Subcutaneous adipose tissue (tissue), 4 donors: ENCODE results near the gene RAD9A. TPM values are rescaled to one million over a fixed set of nuclear protein-coding genes. Genes with fewer than 3 reads are reported as not detected.

Experiments used
- total RNA-seq, 4 donors: library from RNA; depleted of rRNA; stranded (reverse); fragments of >200 nt; gene quantifications; one replicate each; pipeline ENCODE4 v1.1.0, GENCODE V29; 2016
- TF ChIP-seq, protein P1 (sequence below): fragments of 450-650 bp; IDR thresholded peaks from one replicate; pipeline ENCODE4 v1.5.1; 2016; ENCODE audit warnings: low read depth, mild to moderate bottlenecking, control low read depth, antibody characterized with exemption, moderate library complexity

The RAD9A gene
- total RNA-seq, 4 donors from 2014 or later: 5.2 to 11.7 (median 7.8) TPM

DNA sequence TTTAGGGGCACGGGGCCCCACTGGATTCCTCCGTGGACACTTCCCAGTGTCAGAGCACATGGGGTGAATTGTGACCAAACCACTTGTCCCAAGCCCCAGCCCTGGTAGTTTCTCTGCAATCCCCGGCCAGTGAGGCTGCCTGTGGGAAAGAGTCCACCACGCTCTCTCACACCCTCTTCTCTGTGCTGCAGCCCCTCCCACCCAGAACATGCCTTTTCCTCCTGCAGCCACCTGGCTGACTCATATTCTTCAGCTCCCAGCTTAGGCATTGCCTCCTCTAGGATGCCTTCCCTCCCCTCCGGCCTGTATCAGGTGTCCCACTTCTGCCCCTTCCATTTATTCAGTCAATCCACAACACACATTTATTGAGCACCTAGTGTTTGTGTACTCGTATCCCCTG lies 31.1 kb downstream of the RAD9A start:
- TF ChIP-seq, protein P1, sequence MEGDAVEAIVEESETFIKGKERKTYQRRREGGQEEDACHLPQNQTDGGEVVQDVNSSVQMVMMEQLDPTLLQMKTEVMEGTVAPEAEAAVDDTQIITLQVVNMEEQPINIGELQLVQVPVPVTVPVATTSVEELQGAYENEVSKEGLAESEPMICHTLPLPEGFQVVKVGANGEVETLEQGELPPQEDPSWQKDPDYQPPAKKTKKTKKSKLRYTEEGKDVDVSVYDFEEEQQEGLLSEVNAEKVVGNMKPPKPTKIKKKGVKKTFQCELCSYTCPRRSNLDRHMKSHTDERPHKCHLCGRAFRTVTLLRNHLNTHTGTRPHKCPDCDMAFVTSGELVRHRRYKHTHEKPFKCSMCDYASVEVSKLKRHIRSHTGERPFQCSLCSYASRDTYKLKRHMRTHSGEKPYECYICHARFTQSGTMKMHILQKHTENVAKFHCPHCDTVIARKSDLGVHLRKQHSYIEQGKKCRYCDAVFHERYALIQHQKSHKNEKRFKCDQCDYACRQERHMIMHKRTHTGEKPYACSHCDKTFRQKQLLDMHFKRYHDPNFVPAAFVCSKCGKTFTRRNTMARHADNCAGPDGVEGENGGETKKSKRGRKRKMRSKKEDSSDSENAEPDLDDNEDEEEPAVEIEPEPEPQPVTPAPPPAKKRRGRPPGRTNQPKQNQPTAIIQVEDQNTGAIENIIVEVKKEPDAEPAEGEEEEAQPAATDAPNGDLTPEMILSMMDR: no peak

DNA sequence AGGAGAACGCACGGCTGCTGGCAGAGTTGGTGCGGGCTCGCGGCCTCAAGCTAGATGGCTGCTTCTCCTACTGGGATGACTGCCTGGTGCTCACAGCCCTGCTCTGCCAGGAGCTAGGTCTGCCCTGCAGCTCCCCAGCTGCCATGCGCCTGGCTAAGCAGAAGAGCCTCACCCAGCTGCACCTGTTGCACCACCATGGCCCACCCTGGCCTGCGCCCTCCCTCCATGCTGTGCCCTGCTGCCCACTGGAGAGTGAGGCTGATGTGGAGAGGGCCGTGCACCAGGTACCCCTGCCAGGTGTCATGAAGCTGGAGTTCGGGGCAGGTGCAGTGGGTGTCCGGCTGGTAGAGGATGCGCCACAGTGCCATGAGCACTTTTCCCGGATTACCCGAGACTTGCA lies 31.7 kb downstream of the RAD9A start:
- TF ChIP-seq, protein P1: no peak

DNA sequence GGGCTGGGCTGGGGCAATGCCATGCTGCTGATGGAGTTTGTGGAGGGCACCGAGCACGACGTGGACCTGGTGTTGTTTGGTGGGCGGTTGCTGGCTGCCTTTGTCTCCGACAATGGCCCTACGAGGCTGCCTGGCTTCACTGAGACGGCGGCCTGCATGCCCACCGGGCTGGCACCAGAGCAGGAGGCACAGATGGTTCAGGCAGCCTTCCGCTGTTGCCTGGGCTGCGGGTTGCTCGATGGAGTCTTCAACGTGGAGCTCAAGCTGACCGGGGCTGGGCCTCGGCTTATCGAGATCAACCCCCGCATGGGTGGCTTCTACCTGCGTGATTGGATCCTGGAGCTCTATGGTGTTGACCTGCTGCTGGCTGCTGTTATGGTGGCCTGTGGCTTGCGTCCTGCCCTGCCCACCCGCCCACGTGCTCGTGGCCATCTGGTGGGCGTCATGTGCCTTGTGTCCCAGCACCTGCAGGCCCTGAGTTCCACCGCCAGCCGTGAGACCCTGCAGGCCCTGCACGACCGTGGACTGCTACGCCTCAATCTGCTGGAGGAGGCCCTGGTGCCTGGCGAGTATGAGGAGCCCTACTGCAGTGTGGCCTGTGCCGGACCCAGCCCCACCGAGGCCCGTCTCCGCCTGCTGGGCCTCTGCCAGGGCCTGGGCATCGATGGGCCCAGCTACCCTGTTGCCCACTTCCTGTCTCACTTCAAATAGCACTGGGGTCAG lies 32.3 kb downstream of the RAD9A start:
- TF ChIP-seq, protein P1: no peak

DNA sequence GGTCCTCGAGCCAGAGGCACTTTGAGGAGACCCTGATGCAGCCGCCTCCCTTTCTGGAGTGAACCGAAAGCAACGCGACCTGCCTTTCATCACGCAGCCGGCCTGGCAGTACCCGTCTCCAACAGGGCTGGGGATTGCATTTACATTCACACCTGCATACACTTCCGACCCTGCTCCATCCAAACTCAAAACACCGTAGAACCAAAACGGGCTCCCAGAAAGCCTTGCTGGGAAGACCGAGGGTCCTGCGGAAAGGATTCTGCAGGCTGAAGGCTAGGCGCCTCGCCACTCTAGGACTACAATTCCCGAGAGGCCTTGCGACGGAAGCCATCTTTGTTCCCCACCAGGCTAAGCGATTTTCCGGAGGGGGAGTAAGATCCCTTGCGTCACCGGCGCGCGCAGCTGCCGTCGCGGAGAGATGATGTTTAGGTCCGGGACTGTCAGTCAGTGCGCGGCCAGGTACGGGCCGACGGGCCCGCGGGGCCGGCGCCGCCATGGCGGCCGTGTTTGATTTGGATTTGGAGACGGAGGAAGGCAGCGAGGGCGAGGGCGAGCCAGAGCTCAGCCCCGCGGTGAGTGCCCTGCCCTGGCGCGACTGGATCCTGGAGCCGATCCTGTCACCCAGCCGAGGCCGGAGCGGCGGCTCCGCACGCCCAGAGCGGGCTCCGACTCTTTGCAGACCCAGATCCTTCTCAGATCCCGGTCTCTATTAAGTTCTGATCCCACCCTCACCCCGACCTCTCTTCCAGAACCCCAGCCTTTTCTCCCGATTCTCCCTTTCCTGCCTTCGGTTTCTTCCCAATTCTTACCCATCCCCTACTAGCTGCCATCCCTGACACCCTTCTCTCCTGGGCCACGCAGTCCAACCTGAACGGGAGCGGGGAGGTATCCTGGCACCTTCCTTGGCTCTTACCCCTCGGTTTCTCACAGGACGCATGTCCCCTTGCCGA lies 36.5 kb downstream of the RAD9A start, which contains the start of gene RPS6KB2:
Gene RPS6KB2, plus strand, starts transcription at position 443 of the 950 bp plus-strand sequence. Its CDS starts 52 bp downstream, at position 495.
- TF ChIP-seq, protein P1: no peak

DNA sequence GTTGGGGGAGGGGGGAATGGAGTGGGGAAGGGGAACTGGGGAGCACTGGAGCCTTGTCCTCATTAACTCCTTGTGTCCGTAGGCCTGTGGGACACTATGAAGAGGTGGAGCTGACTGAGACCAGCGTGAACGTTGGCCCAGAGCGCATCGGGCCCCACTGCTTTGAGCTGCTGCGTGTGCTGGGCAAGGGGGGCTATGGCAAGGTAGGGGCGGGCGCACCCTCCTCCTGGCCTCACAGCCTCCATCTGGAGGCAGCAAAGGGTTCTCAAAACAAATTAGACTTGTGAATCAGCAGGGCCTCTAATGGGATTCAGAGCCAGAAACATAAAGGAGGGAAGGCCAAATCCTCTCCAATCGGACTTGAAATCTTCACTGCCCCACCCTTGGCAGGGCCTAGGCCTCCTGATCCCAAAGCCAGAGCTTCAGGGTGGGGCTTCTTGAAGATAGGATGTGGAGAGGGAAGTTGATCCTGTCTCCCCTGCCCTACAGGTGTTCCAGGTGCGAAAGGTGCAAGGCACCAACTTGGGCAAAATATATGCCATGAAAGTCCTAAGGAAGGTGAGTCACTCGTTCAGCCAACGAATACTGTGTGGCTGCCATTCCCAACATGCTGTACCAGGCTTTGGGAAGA lies 37.4 kb downstream of the RAD9A start:
- TF ChIP-seq, protein P1: no peak

DNA sequence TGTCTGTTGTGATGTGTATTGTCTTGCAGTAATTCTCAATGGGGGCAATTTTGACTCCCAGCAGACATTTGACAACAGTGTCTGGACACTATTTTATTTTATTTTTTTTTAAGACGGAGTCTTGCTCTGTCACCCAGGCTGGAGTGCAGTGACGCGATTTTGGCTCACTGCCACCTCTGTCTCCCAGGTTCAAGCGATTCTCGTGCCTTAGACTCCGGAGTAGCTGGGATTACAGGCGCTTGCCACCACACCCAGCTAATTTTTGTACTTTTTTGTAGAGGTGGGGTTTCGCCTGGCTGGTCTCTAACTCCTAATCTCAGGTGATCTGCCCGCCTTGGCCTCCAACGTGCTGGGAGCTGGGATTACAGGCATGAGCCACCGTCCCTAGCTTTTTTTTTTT lies 37.9 kb downstream of the RAD9A start:
- TF ChIP-seq, protein P1: no peak
